ENCODE results near the gene MBP. TPM values are rescaled to one million over a fixed set of nuclear protein-coding genes. Genes with fewer than 3 reads are reported as not detected.

The MBP gene
- total RNA-seq, 4 donors from 2014 or later: 18.1 to 58.8 (median 30.6) TPM

- TF ChIP-seq CTCF (IDR thresholded peaks at IDR 0.05; ENCODE audit: low read depth): no peak
Observed at GRCh38 chr18:77058290-77058835, 74.2 kb downstream of the MBP start.

GRCh38 chr18:77057006-77057395 lies 75.6 kb downstream of the MBP start:
- no peak for TF ChIP-seq CTCF (IDR thresholded peaks at IDR 0.05; ENCODE audit: low read depth)

GRCh38 chr18:77056344-77057005 lies 76.1 kb downstream of the MBP start:
- TF ChIP-seq CTCF (IDR thresholded peaks at IDR 0.05; ENCODE audit: low read depth): no peak

- TF ChIP-seq CTCF (IDR thresholded peaks at IDR 0.05; ENCODE audit: low read depth): no peak
Observed at GRCh38 chr18:77055429-77056300, 76.9 kb downstream of the MBP start.

GRCh38 chr18:77054606-77055428 lies 77.8 kb downstream of the MBP start:
- TF ChIP-seq CTCF (IDR thresholded peaks at IDR 0.05; ENCODE audit: low read depth): no peak

GRCh38 chr18:77054288-77054605 lies 78.3 kb downstream of the MBP start:
- TF ChIP-seq CTCF (IDR thresholded peaks at IDR 0.05; ENCODE audit: low read depth): no peak
